Neural progenitor cell (in vitro differentiated cells): ENCODE measurements around the gene TNFSF12.

Source experiments
- CTCF ChIP-seq: fragments of 200-600 bp; sonication (generic); IDR thresholded peaks from 2 replicates; pipeline ENCODE4 v1.5.1; 2017; ENCODE audit warnings: antibody characterized with exemption, mild to moderate bottlenecking
- EZH2 ChIP-seq: fragments of 200-600 bp; sonication (generic); IDR thresholded peaks from 2 replicates; pipeline ENCODE4 v1.6.1; 2017; ENCODE audit warnings: antibody characterized with exemption, mild to moderate bottlenecking, moderate library complexity

- no peak for TF ChIP-seq CTCF
- no peak for TF ChIP-seq EZH2
These were observed 41.2 kb downstream of the TNFSF12 start, which contains the start of gene SOX15 for GRCh38 chr17:7589891-7590691.
